ENCODE data around the gene STK11IP. TPM values are rescaled to one million over a fixed set of nuclear protein-coding genes. Genes with fewer than 3 reads are reported as not detected.
A peak's percentile ranks its signal among the peaks of the same experiment; 100 is the strongest.

The STK11IP gene
- total and polyA plus RNA-seq, 3 donors from 2014 or later, result 81.9 to 134 (median 130) TPM

- Histone ChIP-seq H3K4me1 (peaks cover 33% of the 10 kb centered on the region), H3K4me3 (no peak overlapping the region), H3K9me3 (no peaks in the 10 kb centered on the region), H3K27ac (no peak overlapping the region), H3K36me3 (ENCODE audit: low read depth, missing control alignments) (no peaks in the 10 kb centered on the region), H3K27me3 (no peaks in the 10 kb centered on the region)
- intact Hi-C loops (cut with DNase I; ENCODE audit: low total_unique reads), result loop anchor here (5.0 kb wide), 1 partner anchor 97 kb away; the partner anchor contains the start of genes CHPF and TMEM198
- TF ChIP-seq POLR2A (IDR thresholded peaks at IDR 0.05), result no peak
- no peak for TF ChIP-seq CTCF (IDR thresholded peaks at IDR 0.05)
- WGBS, 2 donors, result 58 to 79% methylated on average over 24 of the region's 24 CpGs
- DNase-seq, result peak; percentile 78
Measured at GRCh38 chr2:219638948-219639755, 41.5 kb downstream of the STK11IP start.

GRCh38 chr2:219641390-219642068 is 43.9 kb downstream of the STK11IP start:
- DNase-seq, result no peak
- TF ChIP-seq POLR2A (IDR thresholded peaks at IDR 0.05), result no peak
- TF ChIP-seq CTCF (IDR thresholded peaks at IDR 0.05), result no peak
- H3K27ac ChIP-seq, result peak overlapping the region in 1 of 2 donors; percentile 76
- H3K27me3 ChIP-seq, result no peaks in the 10 kb centered on the region
- 37 to 62% methylated on average over 7 of the region's 7 CpGs for whole genome bisulfite sequencing, 2 donors
- H3K9me3 ChIP-seq, result no peaks in the 10 kb centered on the region
- no peaks in the 10 kb centered on the region for H3K36me3 ChIP-seq (ENCODE audit: low read depth, missing control alignments)
- peaks cover 53% of the 10 kb centered on the region for H3K4me1 ChIP-seq
- no peak overlapping the region for H3K4me3 ChIP-seq
- intact Hi-C loops (cut with DNase I; ENCODE audit: low total_unique reads), result loop anchor here (5.0 kb wide), 1 partner anchor 239 kb away; no protein-coding TSS in a partner anchor

- H3K4me1 ChIP-seq, result peaks cover 53% of the 10 kb centered on the region
- no peaks in the 10 kb centered on the region for H3K36me3 ChIP-seq (ENCODE audit: low read depth, missing control alignments)
- intact Hi-C loops (cut with DNase I; ENCODE audit: low total_unique reads), result loop anchor here (5.0 kb wide), 1 partner anchor 240 kb away; no protein-coding TSS in a partner anchor
- DNase-seq, result no peak
- TF ChIP-seq POLR2A (IDR thresholded peaks at IDR 0.05), result no peak
- no peak for TF ChIP-seq CTCF (IDR thresholded peaks at IDR 0.05)
- no peaks in the 10 kb centered on the region for H3K27me3 ChIP-seq
- no peaks in the 10 kb centered on the region for H3K9me3 ChIP-seq
- H3K4me3 ChIP-seq, result no peak overlapping the region
- H3K27ac ChIP-seq, result peak overlapping the region in 1 of 2 donors; percentile 76
- 24 to 29% methylated on average over 8 of the region's 8 CpGs for WGBS, 2 donors
Measured at GRCh38 chr2:219642069-219642454, 44.4 kb downstream of the STK11IP start.

GRCh38 chr2:219642465-219643083 is 44.9 kb downstream of the STK11IP start:
- no peak for TF ChIP-seq POLR2A (IDR thresholded peaks at IDR 0.05)
- peak; percentile 95 to 100 (median 100) for TF ChIP-seq CTCF (IDR thresholded peaks at IDR 0.05)
- Histone ChIP-seq H3K27me3 (no peaks in the 10 kb centered on the region), H3K9me3 (no peaks in the 10 kb centered on the region), H3K4me3 (no peak overlapping the region), H3K4me1 (peaks cover 53% of the 10 kb centered on the region), H3K27ac (peak overlapping the region in 1 of 2 donors; percentile 76), H3K36me3 (ENCODE audit: low read depth, missing control alignments) (no peaks in the 10 kb centered on the region)
- DNase-seq, result peak; percentile 99
- 6 to 19% methylated on average over 11 to 24 of the region's 24 CpGs for whole genome bisulfite sequencing, 2 donors
- intact Hi-C loops (cut with DNase I; ENCODE audit: low total_unique reads), result loop anchor here (5.0 kb wide), 1 partner anchor 240 kb away; no protein-coding TSS in a partner anchor
